Activated CD8-positive, alpha-beta memory T cell treated with anti-CD3 and anti-CD28 coated beads for 36 hours (primary cell): Measurements from ENCODE around the gene NFAT5. TPM values are rescaled to one million over a fixed set of nuclear protein-coding genes. Genes with fewer than 3 reads are reported as not detected.
"Not testable (repeated sequence)": the region's sequence is repeated elsewhere in the genome, so short reads cannot be mapped to it uniquely, and the experiment has no call there.

Experiments
- CTCF ChIA-PET: fragments of 350-600 bp; sonication (Branson Sonifier 250); formaldehyde crosslinking; loops from one replicate; lab custom pipeline; 2021; ENCODE audit warnings: antibody characterized with exemption; lab: Charles Lee
- POLR2A ChIA-PET: fragments of 350-600 bp; sonication (Branson Sonifier 250); formaldehyde crosslinking; loops from one replicate; lab custom pipeline; 2021; ENCODE audit warnings: antibody characterized with exemption; lab: Charles Lee
- total RNA-seq, 2 experiments: library from RNA; stranded (reverse); gene quantifications; one replicate each; pipeline ENCODE4 v1.2.3, GENCODE V29; 2021

Gene NFAT5
- total RNA-seq, 2 experiments from 2014 or later, result 39.8 to 40.0 TPM

DNA sequence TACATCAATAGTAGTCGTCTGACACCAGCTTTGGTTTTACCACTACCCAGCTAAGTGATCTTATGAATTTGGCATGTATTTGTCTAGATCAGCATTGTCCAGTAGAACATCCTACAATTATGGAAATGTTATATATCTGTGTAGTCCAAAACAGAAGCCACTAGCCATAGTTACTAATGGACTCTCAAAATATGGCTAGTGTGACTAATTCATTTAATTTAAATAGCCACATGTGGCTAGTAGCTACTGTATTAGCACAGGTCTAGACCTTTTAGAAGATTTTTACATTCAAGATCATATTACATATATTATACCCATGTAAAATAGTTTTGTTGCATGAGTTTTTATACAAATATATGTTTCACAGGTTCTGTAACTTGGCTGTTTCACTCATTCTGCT, 27.0 kb upstream of the NFAT5 start:
- ChIA-PET POLR2A (no interaction called here), CTCF (interaction anchor here (0.6 kb wide), 1 partner anchor 58 kb away, joined by 4 read pairs; no protein-coding TSS in a partner anchor)

GRCh38 chr16:69542974-69543373, 22.8 kb upstream of the NFAT5 start:
- ChIA-PET CTCF (no interaction called here), POLR2A (interaction anchor here (0.6 kb wide), 1 partner anchor 116 kb away, joined by 4 read pairs; no protein-coding TSS in a partner anchor)

DNA sequence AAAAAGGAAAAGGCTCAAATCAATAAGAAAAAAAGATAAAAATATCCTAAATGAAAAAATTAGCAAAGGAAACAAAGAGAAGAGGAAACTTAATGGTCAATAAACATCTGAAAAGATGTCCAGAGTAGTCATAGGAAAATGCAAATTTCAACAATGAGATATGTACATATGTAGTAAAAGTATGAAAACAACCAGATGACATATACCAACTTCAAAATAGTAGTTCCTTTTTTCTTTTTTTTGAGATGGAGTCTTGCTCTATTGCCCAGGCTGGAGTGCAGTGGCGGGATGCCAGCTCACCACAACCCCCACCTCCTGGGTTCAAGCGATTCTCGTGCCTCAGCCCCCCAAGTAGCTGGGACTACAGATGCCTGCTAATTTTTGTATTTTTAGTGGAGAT, 21.7 kb upstream of the NFAT5 start:
- ChIA-PET CTCF (no interaction called here), POLR2A (no interaction called here)

DNA sequence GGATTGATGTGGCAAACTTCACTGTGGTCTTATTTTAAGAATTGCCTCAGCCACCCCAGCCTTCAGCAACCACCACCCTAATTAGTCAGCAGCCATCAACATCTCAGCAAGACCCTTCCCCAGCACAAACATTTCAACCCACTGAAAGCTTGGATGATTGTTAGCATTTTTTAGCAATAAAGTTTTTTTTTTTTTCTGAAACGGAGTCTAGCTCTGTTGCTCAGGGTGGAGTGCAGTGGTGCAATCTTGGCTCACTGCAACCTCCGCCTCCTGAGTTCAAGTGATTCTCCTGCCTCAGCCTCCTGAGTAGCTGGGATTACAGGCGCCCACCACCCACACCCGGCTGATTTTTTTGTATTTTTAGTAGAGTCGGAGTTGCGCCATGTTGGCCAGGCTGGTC, 19.1 kb upstream of the NFAT5 start:
- CTCF ChIA-PET, POLR2A ChIA-PET: not testable (repeated sequence)

DNA sequence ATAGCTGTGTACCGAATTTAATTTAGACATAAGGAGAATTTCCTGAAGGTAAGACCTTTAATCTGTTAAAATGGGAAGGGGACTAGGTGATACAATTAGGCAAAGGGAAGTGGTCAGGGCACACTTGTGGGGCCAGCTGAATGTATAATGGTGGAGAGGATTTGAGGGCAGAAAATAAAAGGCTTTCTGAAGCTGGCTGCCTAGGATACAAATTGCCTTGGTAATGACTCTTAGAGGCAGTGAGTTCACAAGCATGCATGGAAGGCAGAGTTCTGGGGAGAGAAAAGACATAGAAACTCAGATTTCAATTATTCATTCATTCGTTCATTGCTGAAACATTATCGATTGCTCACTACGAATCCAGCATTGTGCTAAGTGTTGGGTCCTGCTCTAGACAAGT, 12.4 kb upstream of the NFAT5 start:
- ChIA-PET CTCF (interaction anchor here (1.1 kb wide), 1 partner anchor 58 kb away, joined by 3 read pairs; no protein-coding TSS in a partner anchor), POLR2A (no interaction called here)

DNA sequence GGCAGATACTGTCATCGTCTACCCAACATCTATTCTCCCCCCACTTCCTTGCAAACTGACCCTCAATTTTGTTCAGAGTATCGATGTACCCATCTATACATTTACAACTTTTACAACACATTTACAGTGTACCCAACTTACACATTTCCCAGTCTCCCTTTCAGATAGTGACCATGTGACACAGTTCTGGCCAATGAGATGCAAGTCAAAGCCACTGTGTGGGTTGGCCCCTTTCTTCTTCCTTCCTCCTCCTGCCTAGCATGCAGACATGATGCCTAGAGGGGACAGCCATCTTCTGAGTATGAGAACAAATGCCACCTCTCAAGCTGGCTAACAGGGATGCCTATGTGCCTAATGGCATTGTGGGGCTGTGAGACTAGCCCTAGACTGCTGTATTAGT, 11.3 kb upstream of the NFAT5 start:
- CTCF ChIA-PET, result interaction anchor here (1.1 kb wide), 1 partner anchor 59 kb away, joined by 3 read pairs; no protein-coding TSS in a partner anchor
- POLR2A ChIA-PET, result no interaction called here

DNA sequence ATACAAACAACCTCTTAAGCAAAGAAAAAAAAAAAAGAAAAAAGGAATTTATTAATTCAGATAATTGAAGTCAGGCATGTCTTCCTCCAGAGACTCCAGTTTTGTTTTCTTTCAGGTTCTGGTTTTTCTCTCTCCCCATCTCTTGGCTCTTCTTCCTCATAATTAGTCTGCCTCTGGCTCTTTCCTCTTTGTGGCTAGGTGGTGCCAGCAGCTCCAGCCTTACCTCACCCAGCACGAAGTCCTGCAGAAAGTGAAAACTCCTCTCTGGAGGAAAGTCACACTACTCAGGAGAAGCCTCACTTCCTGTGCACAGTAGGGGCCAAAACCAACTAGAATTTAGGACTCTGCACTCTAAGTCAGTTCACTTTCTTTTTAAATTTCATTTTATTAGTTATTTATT, 10.3 kb upstream of the NFAT5 start:
- ChIA-PET POLR2A (no interaction called here), CTCF (interaction anchor here (0.7 kb wide), 1 partner anchor 31 kb away, joined by 4 read pairs; no protein-coding TSS in a partner anchor)

- CTCF ChIA-PET, result interaction anchor here (0.8 kb wide), 1 partner anchor 49 kb away, joined by 4 read pairs; no protein-coding TSS in a partner anchor
- POLR2A ChIA-PET, result no interaction called here
Measured at GRCh38 chr16:69555867-69556266, 9.9 kb upstream of the NFAT5 start.

GRCh38 chr16:69559164-69559563, 6.6 kb upstream of the NFAT5 start:
- POLR2A ChIA-PET, result no interaction called here
- CTCF ChIA-PET, result no interaction called here

GRCh38 chr16:69561367-69561766, 4.4 kb upstream of the NFAT5 start:
- CTCF ChIA-PET, result interaction anchor here (0.6 kb wide), 1 partner anchor 191 kb away, joined by 4 read pairs; no protein-coding TSS in a partner anchor
- POLR2A ChIA-PET, result not testable (repeated sequence)

DNA sequence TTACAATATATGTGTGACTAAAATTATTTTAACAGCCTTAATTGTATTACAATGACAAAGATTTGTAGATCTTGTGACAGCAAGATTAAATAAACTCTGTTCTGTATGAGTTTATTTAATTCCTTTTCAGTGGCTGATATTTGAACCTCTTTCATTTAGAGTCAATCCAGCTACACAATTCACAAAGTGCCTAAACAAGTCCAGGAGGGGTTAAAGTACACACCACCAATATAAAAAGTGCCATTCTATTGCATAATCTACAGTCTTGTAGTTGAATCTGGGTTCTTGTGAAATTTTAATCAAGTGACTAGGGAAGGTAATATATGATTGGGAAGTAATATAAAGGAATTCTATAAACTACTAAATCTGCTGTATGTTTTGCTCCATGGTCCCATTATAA, 3.9 kb upstream of the NFAT5 start:
- ChIA-PET CTCF (no interaction called here), POLR2A (no interaction called here)

DNA sequence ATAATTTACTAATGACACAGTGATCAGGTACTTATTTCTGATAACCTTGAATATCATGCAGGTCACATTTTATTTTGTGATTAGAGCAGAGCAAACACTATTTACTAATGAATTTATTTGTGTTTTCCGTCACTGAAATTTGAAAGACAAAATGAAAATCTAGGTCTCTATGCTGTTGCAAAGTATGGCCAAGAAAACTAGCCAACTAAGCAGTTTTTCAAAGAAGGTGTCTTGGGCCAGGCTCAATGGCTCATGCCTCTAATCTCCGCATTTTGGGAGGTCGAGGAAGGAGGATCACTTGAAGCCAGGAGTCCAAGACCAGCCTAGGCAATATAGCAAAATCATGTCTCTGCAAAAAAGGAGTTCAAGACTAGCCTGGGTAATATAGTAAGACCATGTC, 3.0 kb upstream of the NFAT5 start:
- CTCF ChIA-PET, result no interaction called here
- POLR2A ChIA-PET, result no interaction called here

DNA sequence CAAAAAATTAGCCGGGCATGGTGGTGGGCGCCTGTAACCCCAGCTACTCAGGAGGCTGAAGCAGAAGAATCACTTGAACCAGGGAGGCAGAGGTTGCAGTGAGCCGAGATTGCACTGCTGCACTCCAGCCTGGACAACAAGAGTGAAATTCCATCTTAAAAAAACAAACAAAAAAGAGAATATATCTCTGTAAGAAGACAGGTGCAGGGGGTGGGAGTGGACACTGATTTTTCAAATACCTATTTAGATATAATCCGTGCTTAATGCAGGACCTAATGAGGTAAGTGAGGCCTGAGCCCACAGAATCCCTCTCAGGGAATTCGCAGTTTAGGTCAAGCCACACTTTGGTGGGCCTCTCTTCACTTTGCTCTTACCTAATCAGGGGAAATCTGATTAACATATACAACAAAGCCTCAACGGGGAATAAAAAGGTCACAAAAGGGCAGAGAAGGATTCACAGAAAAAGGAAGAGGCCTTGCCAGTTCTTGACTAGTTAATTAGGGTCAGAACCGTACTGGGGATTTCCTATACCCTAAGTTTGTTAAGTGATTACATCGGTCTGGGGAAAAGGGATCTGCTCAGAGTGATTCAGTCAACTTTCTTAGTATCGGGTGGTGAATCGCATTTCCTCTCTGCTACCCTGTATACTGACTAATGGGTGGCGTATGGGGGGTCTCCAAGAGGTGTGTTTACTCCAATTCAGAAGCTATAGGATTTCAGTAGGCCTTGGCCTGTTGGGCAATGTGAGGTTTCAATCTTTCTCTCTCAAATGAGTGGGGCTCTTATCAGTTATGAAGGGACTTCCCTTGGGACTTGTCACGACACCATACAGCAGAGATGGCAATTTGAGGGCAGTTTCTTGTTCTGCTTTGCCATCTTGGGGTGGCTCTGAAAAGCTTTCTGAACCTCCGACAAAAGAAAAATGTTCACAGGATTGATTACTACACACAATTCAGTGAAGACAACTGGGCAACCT, 1.9 kb upstream of the NFAT5 start:
- CTCF ChIA-PET, result interaction anchor here (0.6 to 1.9 kb wide), 7 partner anchors 12 to 1220 kb away, joined by 3 to 6 read pairs (median 3); partner anchors contain the start of gene NOB1
- POLR2A ChIA-PET, result interaction anchor here (0.5 to 1.3 kb wide), 5 partner anchors 33 to 179 kb away, joined by 3 to 8 read pairs (median 6); no protein-coding TSS in a partner anchor

DNA sequence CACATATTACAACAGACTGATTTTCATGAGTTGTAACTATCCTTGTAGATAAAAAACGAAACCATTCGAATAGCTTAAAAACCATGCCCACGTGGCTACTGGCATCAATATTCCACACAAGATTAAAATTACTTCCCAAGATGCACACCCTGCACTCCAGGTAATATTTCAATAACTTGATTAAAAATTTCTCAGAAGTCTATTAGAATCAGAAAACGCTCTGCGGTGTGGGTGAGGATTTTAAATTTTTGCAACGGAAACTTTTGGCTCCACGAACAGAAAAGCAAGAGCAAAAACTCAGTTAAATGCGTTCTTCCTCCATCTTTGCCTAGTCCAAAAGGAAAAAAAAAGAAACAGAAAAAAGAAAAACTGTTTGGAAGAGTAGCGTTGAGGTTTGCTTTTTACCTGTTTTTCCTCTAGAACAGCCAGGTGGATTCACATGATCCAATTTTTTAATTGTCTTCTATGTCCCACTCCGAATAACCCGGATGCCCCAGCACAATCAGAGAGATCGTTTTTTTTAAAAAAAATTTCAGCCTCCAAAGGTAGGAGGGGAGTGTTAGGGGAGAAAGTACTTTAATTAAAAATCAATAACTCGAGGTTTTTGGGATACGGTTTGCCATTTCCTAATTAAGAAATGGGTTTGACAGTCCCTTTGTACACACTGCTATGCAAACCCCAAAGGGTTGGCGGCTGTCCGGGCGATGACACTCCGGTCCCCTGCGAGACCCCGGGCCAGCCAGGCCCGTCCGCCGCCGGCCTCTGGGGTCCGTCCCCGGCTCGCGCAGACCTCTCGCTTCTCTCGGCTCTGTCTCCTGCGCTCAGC, 708 bp upstream of the NFAT5 start:
- CTCF ChIA-PET, result interaction anchor here (0.6 to 1.9 kb wide), 4 partner anchors 45 to 1221 kb away, joined by 3 to 6 read pairs (median 3); partner anchors contain the start of gene NOB1
- POLR2A ChIA-PET, result interaction anchor here (0.6 to 1.3 kb wide), 3 partner anchors 15 to 44 kb away, joined by 4 to 8 read pairs (median 6); no protein-coding TSS in a partner anchor

GRCh38 chr16:69566240-69566980, 644 bp downstream of the NFAT5 start:
- ChIA-PET POLR2A (interaction anchor here (0.5 to 1.0 kb wide), 2 partner anchors 78 to 175 kb away, joined by 3 read pairs; no protein-coding TSS in a partner anchor), CTCF (interaction anchor here (0.6 to 1.1 kb wide), 3 partner anchors 36 to 170 kb away, joined by 3 read pairs; no protein-coding TSS in a partner anchor)

DNA sequence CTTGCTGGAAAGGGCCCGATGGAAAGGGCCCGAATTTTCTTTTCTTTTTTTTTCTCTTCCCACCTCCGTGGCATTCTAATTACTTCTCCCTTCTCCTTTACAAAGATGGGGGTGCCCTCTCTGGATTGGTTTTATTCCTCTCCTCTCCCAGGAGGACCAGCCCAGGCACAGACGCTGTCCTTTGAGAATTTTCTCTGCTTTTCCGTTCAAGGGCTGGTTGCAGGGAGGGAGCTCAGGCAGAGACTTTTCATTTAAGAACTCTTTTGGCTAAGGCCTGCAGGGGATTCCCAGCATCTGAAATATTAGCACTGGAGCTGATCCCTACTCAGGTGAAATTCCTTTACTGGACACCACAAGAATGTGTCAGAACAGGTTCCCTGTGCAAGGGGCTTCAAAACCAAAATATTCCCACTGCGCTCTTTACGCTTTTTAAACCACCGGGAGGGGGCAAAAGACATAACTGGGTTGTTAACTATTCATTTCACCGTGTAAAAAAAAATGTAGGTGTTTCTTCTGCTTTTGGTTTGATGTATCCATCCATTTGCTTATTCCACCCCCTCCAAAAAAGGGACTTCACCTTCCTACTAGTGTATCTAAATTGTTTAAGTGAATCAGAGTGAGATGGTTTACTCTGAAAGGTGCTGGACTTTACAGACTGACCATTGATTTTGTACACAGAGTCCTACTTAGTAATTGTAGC, 1.4 kb downstream of the NFAT5 start:
- CTCF ChIA-PET, result interaction anchor here (1.0 to 1.1 kb wide), 2 partner anchors 52 to 171 kb away, joined by 3 read pairs; no protein-coding TSS in a partner anchor
- POLR2A ChIA-PET, result interaction anchor here (1.0 kb wide), 1 partner anchor 78 kb away, joined by 3 read pairs; no protein-coding TSS in a partner anchor

GRCh38 chr16:69568676-69569075, 2.9 kb downstream of the NFAT5 start:
- ChIA-PET POLR2A (interaction anchor here (0.6 to 0.7 kb wide), 3 partner anchors 10 to 196 kb away, joined by 3 to 11 read pairs (median 4); no protein-coding TSS in a partner anchor), CTCF (interaction anchor here (0.5 to 0.8 kb wide), 3 partner anchors 9 to 168 kb away, joined by 3 read pairs; no protein-coding TSS in a partner anchor)
